SK-N-SH treated with all-trans-retinoic acid at 6 μM for 48 hours (cell line): ENCODE data around the gene MYO3B.

ENCODE experiments used
- ATAC-seq: fragments of 200-7000 bp; cut with Tn5 transposase; 3 replicates; pipeline ENCODE4 v1.9.1; 2020; ENCODE audit warnings: mild to moderate bottlenecking, moderate library complexity
- ARNTL ChIP-seq: fragments of 450-650 bp; formaldehyde crosslinking; IDR thresholded peaks from 2 replicates; pipeline ENCODE4 v1.5.0; 2020; ENCODE audit warnings: low read depth, mild to moderate bottlenecking, moderate library complexity, borderline replicate concordance
- BACH2 ChIP-seq: fragments of 250-450 bp; sonication (Bioruptor Pico); IDR thresholded peaks from 2 replicates; pipeline ENCODE4 v1.9.0; 2021; ENCODE audit warnings: mild to moderate bottlenecking, borderline replicate concordance
- CREB5 ChIP-seq: fragments of 250-450 bp; sonication (Bioruptor Pico); IDR thresholded peaks from 2 replicates; pipeline ENCODE4 v1.5.1; 2020; ENCODE audit warnings: low read depth, mild to moderate bottlenecking, moderate library complexity
- ESRRG ChIP-seq: fragments of 250-450 bp; sonication (Bioruptor Pico); IDR thresholded peaks from 2 replicates; pipeline ENCODE4 v1.6.1; 2021; ENCODE audit warnings: mild to moderate bottlenecking
- GLIS3 ChIP-seq: fragments of 250-450 bp; sonication (Bioruptor Pico); IDR thresholded peaks from 2 replicates; pipeline ENCODE4 v1.5.0; 2020; ENCODE audit warnings: mild to moderate bottlenecking, moderate library complexity
- ISL1 ChIP-seq: fragments of 250-450 bp; sonication (Bioruptor Pico); IDR thresholded peaks from 2 replicates; pipeline ENCODE4 v2.1.2; 2022; ENCODE audit warnings: mild to moderate bottlenecking, moderate library complexity
- OSR1 ChIP-seq: fragments of 250-450 bp; sonication (Bioruptor Pico); IDR thresholded peaks from 2 replicates; pipeline ENCODE4 v1.8.0; 2022; ENCODE audit warnings: moderate library complexity, mild to moderate bottlenecking, inconsistent platforms
- PATZ1 ChIP-seq: fragments of 250-450 bp; sonication (Bioruptor Pico); IDR thresholded peaks from 2 replicates; pipeline ENCODE4 v1.8.0; 2020; ENCODE audit warnings: mild to moderate bottlenecking, moderate library complexity, borderline replicate concordance
- PPARA ChIP-seq: fragments of 250-450 bp; sonication (Bioruptor Pico); IDR thresholded peaks from 2 replicates; pipeline ENCODE4 v1.5.0; 2020; ENCODE audit warnings: mild to moderate bottlenecking, borderline replicate concordance
- RARB ChIP-seq: fragments of 250-450 bp; sonication (Bioruptor Pico); IDR thresholded peaks from 2 replicates; pipeline ENCODE4 v1.8.0; 2021; ENCODE audit warnings: mild to moderate bottlenecking, moderate library complexity
- TOX ChIP-seq: fragments of 250-450 bp; sonication (Bioruptor Pico); IDR thresholded peaks from 2 replicates; pipeline ENCODE4 v1.8.0; 2021; ENCODE audit warnings: mild to moderate bottlenecking, moderate library complexity, borderline replicate concordance
- ZC3H10 ChIP-seq: fragments of 250-450 bp; sonication (Bioruptor Pico); IDR thresholded peaks from 2 replicates; pipeline ENCODE4 v1.5.1; 2021; ENCODE audit warnings: mild to moderate bottlenecking, moderate library complexity
- ZFP3 ChIP-seq: fragments of 250-450 bp; sonication (Bioruptor Pico); IDR thresholded peaks from 2 replicates; pipeline ENCODE4 v1.5.0; 2020; ENCODE audit warnings: mild to moderate bottlenecking, moderate library complexity
- ZFP30 ChIP-seq: fragments of 450-650 bp; formaldehyde crosslinking; IDR thresholded peaks from 2 replicates; pipeline ENCODE4 v1.5.0; 2022; ENCODE audit warnings: mild to moderate bottlenecking, moderate library complexity
- ZNF565 ChIP-seq: fragments of 450-650 bp; formaldehyde crosslinking; conservative IDR thresholded peaks from 2 replicates; pipeline ENCODE4 v1.5.0; 2020; ENCODE audit warnings: low read depth, mild to moderate bottlenecking, moderate library complexity
- ZNF8 ChIP-seq: fragments of 450-650 bp; formaldehyde crosslinking; IDR thresholded peaks from 2 replicates; pipeline ENCODE4 v1.5.0; 2020; ENCODE audit warnings: mild to moderate bottlenecking, moderate library complexity
- TF ChIP-seq, protein P1 (sequence below): fragments of 250-450 bp; sonication (Bioruptor Pico); IDR thresholded peaks from 2 replicates; pipeline ENCODE4 v1.8.0; 2021; ENCODE audit warnings: low read depth, mild to moderate bottlenecking, moderate library complexity, borderline replicate concordance
- TF ChIP-seq, protein P2 (sequence below): fragments of 250-450 bp; sonication (Bioruptor Pico); IDR thresholded peaks from 2 replicates; pipeline ENCODE4 v1.5.1; 2021; ENCODE audit warnings: mild to moderate bottlenecking, moderate library complexity

MYO3B gene

GRCh38 chr2:170408461-170409163 is 230.7 kb downstream of the MYO3B start:
- ATAC-seq = peak; percentile 52; the same call in 2 of the 3 replicates
- TF ChIP-seq, protein P1, sequence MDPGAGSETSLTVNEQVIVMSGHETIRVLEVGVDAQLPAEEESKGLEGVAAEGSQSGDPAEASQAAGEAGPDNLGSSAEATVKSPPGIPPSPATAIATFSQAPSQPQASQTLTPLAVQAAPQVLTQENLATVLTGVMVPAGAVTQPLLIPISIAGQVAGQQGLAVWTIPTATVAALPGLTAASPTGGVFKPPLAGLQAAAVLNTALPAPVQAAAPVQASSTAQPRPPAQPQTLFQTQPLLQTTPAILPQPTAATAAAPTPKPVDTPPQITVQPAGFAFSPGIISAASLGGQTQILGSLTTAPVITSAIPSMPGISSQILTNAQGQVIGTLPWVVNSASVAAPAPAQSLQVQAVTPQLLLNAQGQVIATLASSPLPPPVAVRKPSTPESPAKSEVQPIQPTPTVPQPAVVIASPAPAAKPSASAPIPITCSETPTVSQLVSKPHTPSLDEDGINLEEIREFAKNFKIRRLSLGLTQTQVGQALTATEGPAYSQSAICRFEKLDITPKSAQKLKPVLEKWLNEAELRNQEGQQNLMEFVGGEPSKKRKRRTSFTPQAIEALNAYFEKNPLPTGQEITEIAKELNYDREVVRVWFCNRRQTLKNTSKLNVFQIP = no peak

DNA sequence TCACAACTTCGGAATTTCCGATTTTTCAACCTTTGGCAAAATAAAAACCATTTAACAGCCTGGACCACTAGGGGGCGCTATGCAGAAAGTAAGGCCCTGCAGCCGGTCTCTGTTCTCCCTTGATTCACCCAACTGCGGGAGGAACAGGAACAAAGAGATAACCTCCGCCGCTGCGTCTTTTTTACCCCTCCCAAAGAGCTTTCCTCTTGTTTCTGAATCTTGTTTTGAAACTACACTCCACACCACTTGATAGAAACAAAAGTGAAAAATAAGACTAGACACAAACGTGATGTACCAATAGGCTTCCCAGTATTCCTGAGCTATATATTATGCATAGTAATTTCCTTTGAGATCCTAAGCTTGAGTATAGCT is 231.2 kb downstream of the MYO3B start:
- ATAC-seq = peak; percentile 77
- TF ChIP-seq OSR1 (CRISPR knock-in tag) = no peak
- no peak for TF ChIP-seq ZC3H10 (CRISPR knock-in tag)
- no peak for TF ChIP-seq TOX (CRISPR knock-in tag)
- TF ChIP-seq, protein P1 = no peak
- TF ChIP-seq, all 23 proteins: peak for 0

- no peak for TF ChIP-seq BACH2 (CRISPR knock-in tag)
- TF ChIP-seq GLIS3 (CRISPR knock-in tag) = no peak
- no peak for TF ChIP-seq ZNF565 (CRISPR knock-in tag)
- TF ChIP-seq, protein P2, sequence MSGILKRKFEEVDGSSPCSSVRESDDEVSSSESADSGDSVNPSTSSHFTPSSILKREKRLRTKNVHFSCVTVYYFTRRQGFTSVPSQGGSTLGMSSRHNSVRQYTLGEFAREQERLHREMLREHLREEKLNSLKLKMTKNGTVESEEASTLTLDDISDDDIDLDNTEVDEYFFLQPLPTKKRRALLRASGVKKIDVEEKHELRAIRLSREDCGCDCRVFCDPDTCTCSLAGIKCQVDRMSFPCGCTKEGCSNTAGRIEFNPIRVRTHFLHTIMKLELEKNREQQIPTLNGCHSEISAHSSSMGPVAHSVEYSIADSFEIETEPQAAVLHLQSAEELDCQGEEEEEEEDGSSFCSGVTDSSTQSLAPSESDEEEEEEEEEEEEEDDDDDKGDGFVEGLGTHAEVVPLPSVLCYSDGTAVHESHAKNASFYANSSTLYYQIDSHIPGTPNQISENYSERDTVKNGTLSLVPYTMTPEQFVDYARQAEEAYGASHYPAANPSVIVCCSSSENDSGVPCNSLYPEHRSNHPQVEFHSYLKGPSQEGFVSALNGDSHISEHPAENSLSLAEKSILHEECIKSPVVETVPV = no peak
- TF ChIP-seq ESRRG (CRISPR knock-in tag) = no peak
- TF ChIP-seq CREB5 (CRISPR knock-in tag) = no peak
- no peak for TF ChIP-seq ARNTL (CRISPR knock-in tag)
- TF ChIP-seq TOX (CRISPR knock-in tag) = no peak
- no peak for TF ChIP-seq ZFP3 (CRISPR knock-in tag)
- TF ChIP-seq PPARA (CRISPR knock-in tag) = no peak
- TF ChIP-seq, protein P1 = no peak
- no peak for TF ChIP-seq OSR1 (CRISPR knock-in tag)
- no peak for ATAC-seq
Observed at GRCh38 chr2:170411660-170412059, 233.7 kb downstream of the MYO3B start.

- no peak for TF ChIP-seq CREB5 (CRISPR knock-in tag)
- TF ChIP-seq ISL1 (CRISPR knock-in tag) = no peak
- TF ChIP-seq PATZ1 = no peak
- no peak for TF ChIP-seq PPARA (CRISPR knock-in tag)
- no peak for TF ChIP-seq ZFP30 (CRISPR knock-in tag)
- TF ChIP-seq, protein P2 = no peak
- no peak for TF ChIP-seq ARNTL (CRISPR knock-in tag)
- TF ChIP-seq RARB (CRISPR knock-in tag) = no peak
- TF ChIP-seq ZNF8 (CRISPR knock-in tag) = no peak
- no peak for TF ChIP-seq GLIS3 (CRISPR knock-in tag)
- TF ChIP-seq OSR1 (CRISPR knock-in tag) = no peak
- no peak for ATAC-seq
Observed at GRCh38 chr2:170420961-170421687, 243.2 kb downstream of the MYO3B start.
